CD4-positive, alpha-beta T cell treated with Interferon alpha-2 for 1 hour (primary cell): ENCODE results near the gene FRA10AC1.

ENCODE experiments used
- DNase-seq, 2 donors: peaks; one replicate each; pipeline ENCODE4 v3.0.0-alpha.2; 2020 to 2022

Gene FRA10AC1, protein sequence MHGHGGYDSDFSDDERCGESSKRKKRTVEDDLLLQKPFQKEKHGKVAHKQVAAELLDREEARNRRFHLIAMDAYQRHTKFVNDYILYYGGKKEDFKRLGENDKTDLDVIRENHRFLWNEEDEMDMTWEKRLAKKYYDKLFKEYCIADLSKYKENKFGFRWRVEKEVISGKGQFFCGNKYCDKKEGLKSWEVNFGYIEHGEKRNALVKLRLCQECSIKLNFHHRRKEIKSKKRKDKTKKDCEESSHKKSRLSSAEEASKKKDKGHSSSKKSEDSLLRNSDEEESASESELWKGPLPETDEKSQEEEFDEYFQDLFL

DNA sequence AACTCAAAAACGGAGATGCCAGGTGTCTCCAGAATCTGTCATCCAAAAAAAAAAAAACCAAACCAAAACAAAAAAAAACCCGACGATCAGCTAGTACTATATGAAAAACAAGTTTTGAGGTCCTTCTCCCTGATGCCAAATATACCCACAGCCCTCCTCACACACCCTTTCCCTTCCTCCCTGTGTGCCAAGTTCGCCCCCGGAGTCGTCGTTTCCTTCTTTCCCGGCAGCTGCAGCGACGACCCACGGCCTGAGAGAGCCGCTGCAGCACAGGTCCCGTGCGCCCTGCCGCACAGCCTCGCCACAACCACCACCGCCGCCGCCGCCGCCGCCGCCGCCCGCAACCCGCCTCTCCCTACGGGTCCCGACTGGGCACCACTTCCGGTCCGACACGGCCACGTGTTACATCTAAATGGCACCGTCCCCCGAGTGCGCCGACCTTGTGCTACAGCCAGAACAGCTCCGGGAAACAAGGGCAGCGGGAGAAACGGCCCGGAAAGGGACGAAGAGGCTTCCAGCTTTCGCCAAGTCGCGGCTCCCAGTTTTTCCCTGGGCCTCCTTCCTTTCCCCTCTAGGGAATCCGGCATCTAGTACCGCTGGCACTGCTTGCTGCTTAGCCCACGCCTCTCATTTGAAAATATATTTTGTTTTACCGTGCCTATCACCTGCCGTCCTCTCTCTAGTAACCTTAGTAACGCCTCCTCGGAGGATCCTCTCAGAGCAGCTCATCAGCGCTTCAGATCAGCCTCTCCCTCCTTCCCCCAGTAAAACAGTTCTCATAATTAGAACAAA lies at the start of gene FRA10AC1:
Gene FRA10AC1 (minus strand): TSS at position 383 of the 792 bp plus-strand sequence. CDS start 2,486 bp downstream, outside the sequence.
- DNase-seq: peak; percentile 86 to 92

DNA sequence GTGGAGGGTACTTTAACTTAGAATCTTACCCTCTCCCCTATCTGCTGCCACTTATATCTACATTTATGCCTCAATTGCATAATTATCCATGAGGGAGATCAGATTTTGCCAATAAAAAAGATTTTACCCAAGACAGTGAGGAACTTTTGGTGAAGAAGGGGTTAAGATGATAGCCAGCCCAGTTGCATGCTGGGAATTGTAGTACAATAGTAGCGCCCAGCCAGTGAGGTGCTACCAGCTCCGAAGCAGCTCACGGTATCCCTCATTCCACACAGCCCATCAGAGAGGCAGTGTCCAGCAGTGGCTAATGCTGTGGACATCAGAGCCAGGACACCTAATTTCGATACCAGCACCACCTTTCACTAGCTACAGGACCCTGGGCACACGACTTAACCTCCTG lies 49.4 kb upstream of the FRA10AC1 start:
- DNase-seq: peak in 1 of 2 donors; percentile 10

DNA sequence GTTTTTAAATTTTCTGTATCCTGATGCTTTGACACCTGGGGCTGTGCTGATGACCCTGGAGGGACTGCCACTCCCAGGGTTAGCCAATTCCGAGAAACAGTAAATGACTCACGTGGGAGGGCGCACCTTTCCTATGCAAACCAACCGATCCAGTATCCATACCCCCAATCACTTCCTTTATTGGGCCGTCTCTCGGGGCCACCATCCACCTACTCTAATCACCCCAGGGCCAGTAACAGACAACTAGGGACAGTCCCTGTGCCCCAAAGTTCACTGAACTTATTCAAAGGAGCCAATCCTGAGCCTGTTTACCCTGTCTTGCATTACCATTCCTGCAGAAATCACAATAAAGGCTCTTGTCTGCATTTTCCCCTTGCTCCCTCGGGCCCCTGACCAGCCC lies 48.7 kb upstream of the FRA10AC1 start:
- no peak for DNase-seq

DNA sequence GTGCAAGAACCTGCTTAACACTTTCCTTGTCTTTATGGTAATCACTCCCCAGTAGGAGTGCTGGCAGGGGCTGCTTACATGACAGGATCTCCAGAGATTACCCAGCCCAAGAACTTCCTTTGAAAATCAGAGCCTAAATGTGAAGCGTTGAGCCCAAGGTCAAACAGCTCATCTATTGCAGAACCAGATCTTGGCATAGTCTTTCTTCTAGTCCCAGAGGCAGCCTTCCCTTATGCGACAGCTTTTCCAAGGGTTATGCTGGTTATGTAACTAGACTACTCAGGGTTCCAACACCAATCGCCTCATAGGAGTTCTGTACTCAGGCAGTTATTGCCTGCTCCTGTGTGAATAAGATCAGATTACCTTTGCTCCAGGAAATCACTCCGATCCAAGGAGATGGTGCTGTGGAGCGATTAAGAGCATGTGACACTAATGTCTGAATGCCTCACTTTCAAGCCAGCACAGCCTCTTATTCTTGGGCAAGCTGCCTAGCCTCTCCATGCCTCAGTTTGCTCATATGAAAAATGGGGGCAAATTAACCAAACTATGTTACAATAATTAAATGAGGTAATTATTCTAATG lies 46.9 kb upstream of the FRA10AC1 start:
- DNase-seq: no peak

DNA sequence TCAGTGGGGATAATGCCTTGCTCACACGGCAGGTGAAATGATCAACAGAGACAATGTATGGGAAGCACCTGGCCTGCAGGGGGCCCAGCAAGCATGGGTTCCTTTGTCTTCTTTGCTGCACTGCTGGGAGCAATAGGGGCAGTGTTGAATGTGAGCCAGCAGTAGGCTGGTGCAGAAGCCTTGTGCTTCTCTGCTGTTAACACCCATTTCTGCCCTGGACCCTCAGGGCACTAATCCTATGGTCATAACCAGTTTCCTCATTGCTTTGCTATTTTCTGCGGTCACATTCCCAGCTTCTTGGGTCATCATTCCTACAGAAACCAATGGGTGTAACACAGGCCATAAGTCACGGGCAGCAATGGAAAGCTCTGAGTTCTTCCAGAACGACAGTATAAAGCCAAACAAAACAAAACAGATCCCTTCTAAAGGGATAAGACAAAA lies 44.5 kb upstream of the FRA10AC1 start:
- DNase-seq: no peak

DNA sequence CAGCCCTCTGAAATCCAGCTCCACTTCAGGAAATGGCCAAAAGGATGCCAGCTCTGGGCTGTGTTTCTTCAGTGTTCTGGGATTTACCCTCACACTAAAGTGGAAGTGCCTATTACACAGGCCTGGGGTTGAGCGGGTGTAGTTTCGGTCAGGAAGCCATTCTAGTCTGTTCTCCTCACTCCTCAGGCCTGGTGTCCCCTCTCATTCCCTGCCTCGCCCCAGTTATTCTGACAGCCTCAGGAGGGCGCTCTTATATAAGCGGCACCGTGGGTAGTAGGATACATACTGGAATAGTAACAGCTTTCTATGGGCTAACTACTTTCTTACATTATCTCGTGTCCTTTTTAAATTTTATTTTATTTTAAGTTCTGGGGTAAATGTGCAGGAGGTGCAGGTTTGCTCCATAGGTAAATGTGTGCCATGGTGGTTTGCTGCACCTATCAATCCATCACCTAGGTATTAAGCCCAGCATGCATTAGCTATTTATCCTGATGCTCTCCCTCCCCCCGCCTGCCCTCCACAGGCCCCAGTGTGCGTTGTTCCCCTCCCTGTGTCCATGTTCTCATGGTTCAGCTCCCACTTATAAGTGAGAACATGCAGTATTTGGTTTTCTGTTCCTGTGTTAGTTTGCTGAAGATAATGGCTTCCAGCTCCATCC lies 43.1 kb upstream of the FRA10AC1 start:
- DNase-seq: peak in 1 of 2 donors; percentile 5

DNA sequence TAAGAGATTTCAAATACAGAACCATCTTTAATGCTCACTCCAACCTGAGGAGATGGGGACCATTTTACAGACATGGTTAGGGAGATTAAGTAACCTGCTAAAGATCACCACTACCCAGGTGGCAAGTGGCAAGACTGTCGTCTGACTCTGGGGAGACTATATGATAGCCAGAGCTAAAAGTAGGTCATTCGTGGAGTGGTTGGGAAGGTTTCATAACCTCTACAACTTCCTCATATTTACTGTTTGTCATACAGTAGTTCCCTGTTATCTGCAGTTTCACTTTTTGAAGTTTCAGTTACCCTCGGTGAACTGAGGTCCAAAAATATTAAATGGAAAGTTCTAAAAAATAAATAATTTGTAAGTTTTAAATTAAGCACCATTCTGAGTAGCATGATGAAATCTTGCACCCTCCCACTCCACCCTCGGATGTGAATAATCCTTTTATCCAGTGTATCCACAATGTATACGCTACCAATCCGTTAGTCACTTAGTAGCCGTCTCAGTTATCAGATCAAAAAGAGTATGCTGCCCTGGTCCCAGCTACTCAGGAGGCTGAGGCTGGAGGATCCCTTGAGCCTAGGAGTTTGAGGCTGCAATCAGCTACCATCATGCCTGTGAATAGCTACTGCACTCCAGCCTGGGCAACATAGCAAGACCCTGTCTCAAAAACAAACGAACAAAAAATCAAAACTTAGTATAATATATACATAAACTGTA lies 40.4 kb upstream of the FRA10AC1 start:
- no peak for DNase-seq

DNA sequence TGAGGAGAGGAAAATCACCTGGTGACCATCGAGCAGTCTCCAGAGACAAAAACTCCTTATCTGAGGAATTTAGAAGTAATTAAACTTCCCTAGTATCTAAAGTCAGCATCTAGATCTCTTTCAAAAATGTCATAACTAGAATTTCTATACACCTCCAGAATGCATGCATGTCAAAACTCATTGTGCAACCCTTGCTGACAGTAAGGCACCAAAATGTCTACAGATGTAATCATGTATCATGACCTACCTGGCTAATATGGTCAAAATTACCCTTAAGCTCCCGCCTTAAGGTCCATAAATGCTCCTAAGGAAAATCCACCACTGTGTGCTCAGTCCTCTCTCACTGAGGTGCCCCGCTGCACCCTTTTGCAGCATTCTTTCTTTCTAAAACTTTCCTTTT lies 39.0 kb upstream of the FRA10AC1 start:
- DNase-seq: no peak

DNA sequence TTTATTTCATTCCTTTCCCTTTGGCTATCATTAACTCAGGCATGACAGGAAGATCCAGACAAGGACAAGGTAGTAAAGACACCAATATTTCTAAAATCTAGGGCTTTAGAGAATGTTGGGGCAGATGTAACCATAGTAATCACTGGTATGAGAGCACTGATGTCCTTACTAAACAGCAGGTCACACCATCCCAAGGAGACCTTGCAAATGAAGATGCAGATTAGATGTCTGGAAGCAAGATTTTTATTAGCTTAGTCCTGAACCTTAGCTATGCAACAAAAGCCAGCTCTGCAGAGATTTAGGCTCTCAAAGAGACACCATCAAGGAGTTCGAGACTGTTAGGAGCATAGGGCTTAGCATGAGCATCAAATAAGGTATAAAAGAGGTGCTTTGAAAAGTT lies 23.6 kb upstream of the FRA10AC1 start:
- DNase-seq: no peak

DNA sequence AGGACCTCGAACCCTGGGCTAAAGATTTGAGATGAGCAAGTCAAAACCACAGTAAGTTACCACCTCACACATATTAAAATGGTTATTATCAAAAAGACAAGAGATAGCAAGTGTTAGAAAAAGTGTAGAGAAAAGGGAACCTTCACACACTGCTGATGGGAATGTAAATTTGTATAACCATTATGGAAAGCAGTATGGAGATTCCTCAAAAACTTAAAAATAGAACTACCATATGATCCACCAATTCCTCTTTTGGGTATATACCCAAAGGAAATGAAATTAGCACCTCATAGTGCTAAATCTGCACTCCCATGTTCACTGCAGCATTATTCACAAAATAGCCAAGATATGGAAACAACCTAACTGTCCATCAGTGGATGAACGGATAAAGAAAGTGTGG lies 20.8 kb upstream of the FRA10AC1 start:
- DNase-seq: no peak

DNA sequence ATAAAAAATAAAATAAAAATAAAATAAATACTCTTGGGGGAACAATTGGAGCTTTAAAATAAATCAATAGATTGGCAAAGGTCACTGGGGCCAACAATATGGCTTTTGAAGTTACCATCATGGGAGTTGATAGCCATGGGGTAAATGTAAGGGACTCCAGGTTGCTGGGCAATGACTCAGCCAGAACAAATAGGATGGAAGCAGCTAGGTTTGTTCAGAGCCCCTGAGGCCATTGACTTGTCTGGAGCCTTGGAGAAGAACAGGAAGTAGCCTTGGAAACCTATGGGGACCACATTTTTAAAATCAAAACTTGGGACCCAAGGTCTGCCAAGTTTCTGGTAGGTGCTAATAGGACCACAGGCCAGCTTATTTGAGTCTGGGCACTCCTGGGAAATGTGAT lies 20.2 kb upstream of the FRA10AC1 start:
- DNase-seq: no peak

DNA sequence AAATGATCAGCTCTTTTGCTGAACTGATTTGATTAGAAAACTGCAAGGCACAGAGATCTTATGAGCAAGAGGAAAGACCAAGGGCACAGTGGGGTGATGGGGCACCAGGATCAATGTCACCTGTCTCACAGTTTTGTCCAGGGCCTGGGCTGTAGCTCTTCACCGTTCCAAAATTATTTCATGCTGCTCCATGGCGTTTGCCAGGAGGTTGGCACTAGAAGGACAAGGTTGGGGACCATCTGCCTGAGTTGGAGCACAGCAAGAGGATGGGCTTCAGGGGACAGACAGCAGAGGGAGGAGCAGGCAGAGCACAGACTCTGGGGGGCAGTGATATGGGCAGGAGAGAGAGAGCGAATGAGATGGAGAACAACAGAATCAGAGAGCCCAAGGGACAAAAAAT lies 17.5 kb upstream of the FRA10AC1 start:
- no peak for DNase-seq

DNA sequence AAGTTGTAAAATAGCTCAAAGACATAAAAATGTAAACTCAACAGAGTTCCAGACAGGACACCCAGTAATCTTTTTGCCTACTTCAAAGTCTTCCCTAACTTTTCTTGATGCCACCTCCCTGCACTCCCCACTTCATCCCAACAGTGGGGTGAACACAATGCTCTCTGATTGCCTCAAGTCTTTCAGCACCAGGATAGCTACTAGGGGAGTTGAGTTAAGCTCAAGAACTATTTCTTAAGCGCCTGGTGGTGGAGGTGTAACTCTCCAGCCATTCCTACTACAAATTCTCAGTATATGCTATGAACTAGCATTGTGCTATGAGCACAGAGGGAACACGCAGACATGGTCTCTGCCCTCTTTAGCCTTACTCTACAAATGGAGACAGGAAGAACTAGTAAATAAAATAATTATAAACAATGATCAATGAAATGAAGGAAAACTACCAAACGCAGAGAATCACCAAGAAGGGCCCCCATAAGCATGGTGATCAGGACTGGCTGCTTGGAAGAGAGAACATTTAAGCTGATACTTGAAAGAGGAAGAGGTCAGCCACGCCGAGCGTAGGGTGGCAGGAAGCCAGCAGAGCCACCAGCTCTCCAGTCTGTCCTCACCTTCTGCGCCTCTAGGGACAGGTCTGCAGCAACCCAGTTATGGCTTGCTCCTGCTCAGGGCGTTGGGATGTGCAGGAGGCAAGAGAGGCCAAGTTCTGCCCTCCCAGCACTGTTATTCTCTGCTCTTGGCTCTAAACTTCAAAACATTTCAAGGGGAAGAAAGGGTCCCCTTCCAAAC lies 16.7 kb upstream of the FRA10AC1 start:
- no peak for DNase-seq

DNA sequence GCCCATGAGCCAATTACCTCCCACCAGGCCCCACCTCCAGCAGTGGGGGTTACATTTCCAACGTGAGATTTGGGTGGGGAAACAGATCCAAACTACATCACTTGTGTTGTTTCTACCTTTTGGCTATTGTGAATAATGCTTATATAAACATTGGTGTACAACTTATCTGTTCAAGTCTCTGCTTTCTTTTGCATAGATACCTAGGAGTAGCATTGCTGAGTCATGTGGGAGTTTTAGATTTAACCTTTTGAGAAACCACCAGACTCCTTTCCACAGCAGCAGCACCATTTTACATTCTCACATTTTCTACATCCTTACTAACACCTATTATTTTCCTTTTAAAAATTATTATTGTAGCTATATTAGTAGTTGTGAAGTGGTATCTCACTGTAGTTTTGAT lies 14.4 kb upstream of the FRA10AC1 start:
- DNase-seq: no peak

DNA sequence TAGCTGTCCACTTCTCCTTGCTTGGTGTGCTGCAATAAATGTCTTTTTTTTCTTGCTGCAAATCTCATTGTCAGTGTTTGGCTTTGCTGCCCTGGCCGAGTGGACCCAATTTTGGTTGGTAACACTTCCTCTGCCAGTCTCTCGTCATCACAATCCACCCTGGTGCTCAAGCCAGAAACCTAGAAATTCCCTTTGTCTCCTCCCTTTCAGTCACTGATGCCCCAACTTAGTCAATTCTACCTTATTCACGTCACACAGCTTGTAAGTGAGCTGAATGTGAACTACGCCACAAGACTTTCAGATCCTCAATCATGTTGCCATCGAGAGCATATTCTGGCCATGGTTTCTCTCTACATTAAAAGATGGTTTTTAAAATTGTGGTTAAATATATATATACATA lies 13.0 kb upstream of the FRA10AC1 start:
- DNase-seq: peak in 1 of 2 donors; percentile 19

DNA sequence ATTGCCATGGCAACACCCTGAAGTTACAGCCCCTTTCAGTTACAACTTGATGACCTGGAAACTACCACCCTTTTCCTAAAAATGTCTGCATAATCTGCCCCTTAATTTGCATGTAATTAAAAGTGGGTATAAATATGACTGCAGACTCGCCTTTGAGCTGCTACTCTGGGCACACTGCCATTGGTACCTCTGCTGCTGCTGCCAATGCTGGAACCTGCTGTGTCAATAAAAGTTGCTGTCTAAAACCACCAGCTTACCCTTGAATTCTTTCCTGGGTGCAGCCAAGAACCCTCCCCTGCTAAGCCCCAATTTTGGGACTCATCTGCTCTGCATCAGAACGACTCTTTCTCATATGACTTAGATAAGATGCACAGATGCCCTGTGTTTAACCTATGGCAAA lies 10.2 kb upstream of the FRA10AC1 start:
- no peak for DNase-seq

DNA sequence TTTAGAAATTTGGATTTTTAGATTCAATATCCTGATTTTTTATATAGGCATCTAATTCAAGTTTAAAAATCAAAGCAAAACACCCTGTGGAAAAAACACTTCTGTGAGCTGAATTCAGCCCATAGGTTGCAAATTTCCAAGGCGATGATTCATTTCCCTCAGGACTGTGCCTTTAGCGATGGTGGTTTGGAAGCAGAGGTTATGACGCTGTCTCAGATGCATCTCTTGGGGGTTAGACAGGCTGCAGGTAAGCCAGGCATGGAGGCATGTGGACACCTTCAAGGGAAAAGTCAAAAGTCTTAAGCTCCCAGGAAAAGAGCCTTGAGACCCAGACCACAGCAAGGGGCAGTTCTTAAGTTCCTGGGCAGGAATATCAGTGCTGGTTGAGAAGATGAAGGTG lies 9.5 kb upstream of the FRA10AC1 start:
- no peak for DNase-seq

DNA sequence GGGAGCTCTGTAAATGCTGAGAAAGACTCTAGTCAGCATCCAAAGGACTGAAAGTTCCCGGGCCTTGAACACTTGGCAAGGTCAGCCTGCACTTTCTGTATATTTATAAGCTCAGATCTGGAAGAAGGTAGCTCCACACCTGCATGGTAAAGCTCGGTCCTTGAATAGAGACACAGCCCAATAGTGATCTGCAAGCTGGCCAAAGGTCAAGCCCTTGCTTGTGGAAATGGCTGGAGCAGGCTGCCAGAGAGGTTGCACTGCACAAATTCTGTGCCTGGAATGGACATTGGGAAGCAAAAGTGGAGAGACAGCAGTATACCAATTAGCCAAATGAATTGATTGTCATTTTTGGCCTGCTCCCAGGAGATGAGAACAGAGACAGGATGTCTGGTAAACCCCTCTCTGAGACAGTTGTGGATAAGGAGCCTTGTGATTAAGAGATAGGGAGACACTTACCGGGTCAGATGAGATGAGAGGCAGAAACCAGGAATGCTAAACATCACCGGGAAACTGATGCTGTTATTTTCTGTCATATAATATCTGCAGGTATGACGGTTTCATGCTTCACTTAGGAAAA lies 8.0 kb upstream of the FRA10AC1 start:
- DNase-seq: no peak

DNA sequence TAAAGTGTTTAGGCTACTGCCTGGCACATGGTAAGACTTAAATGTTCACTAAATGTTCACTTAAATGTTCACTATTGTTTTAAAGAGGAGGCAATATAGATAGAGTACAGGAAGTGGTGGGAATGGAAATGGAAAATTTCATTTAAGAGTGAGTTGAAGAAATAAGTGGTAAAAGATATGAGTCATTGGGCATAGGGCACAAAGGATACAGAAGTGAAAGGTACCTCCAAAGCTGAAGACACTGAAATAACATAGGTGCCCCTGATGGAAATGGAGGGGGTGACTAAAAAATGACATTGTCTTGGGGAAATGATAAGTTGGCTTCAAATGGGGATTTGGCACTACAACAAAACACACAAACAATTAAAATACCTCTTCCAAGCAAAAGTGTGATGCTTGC lies 5.2 kb upstream of the FRA10AC1 start:
- no peak for DNase-seq

DNA sequence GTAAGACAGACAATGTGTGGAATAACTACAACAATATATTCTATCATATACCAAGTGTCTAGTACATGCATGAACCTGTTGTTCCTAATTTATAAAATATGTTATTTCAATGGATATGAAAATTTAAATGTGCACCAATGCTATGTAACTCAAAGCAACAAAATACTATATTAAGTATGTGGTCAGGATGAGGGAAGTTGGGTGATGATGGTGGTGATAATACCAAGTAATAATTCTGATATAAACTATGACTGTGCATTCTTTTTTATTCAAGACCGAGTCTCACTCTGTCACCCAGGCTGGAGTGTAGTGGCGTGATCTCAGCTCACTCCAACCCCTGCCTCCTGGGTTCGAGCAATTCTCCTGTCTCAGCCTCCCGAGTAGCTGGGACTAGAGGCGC lies 2.1 kb upstream of the FRA10AC1 start:
- no peak for DNase-seq

DNA sequence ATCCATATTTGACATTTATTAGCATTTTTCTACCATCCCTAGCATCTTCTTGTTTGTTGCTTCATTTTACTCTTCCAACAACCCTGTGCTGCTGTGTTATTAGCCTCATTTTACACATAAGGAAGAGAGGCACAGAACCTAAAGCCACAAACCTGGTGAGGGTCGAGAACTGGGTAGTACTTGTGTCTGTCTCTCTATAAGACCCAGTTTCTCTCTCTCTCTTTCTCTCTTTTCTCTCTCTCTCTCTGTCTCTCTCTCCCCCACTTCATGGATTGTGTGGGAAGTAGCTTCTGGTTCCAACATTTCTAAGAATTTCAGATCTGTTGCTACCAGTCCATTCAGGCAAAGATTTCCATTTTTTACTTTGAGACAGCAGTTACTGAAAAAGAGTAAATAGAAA lies 1.4 kb upstream of the FRA10AC1 start:
- no peak for DNase-seq

DNA sequence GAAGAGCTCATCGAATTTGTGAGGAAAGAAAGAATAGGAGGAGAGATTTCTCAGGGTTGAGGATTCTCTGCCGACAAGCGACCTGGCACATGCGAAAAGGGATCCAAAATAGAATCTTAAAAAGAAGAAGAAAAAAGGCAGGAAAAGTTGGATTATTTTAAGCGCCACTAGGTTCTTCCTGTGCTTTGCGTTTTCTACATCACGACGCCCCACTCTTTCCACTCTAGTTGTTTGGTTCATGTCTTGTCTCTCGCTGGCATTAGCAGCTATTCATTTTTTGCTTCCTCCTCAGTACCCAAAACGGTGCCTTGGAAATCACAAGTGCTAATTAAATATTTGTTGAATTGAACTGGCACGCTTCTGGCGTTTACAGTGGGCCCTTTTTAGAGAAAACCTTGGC lies 674 bp upstream of the FRA10AC1 start:
- DNase-seq: peak in 1 of 2 donors; percentile 16
